Stimulated activated CD4-positive, alpha-beta T cell treated with anti-CD3 and anti-CD28 coated beads, TNF-alpha, amount 100 ng/mL, for 1 hour (primary cell): ENCODE results near the gene DESI1.
"Not testable (repeated sequence)": the region's sequence is repeated elsewhere in the genome, so short reads cannot be mapped to it uniquely, and the experiment has no call there.

Experiments
- DNase-seq, 3 donors: peaks; one replicate each; pipeline ENCODE4 v3.0.0-alpha.2; 2020; ENCODE audit warnings: low read depth in 3 of 3, low spot score in 1 of 3

Gene DESI1

DNA sequence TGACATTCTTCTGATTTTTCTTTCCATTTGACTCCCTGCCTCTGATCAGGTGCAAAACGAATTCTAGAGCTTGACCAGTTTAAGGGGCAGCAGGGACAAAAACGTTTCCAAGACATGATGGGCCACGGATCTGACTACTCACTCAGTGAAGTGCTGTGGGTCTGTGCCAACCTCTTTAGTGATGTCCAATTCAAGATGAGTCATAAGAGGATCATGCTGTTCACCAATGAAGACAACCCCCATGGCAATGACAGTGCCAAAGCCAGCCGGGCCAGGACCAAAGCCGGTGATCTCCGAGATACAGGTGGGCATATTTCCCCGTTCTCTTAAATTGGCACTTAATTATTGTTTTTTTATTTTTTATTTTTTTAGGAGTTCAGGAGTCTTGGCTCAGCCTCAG is 15.6 kb upstream of the DESI1 start:
- no peak for DNase-seq

GRCh38 chr22:41634610-41635009 is 13.8 kb upstream of the DESI1 start:
- DNase-seq = not testable (repeated sequence)

DNA sequence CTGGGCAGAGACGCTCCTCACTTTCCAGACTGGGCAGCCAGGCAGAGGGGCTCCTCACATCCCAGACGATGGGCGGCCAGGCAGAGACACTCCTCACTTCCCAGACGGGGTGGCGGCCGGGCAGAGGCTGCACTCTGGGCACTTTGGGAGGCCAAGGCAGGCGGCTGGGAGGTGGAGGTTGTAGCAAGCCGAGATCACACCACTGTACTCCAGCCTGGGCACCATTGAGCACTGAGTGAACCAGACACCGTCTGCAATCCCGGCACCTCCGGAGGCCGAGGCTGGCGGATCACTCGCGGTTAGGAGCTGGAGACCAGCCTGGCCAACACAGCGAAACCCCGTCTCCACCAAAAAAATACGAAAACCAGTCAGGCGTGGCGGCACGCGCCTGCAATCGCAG is 10.8 kb upstream of the DESI1 start:
- DNase-seq = not testable (repeated sequence)

DNA sequence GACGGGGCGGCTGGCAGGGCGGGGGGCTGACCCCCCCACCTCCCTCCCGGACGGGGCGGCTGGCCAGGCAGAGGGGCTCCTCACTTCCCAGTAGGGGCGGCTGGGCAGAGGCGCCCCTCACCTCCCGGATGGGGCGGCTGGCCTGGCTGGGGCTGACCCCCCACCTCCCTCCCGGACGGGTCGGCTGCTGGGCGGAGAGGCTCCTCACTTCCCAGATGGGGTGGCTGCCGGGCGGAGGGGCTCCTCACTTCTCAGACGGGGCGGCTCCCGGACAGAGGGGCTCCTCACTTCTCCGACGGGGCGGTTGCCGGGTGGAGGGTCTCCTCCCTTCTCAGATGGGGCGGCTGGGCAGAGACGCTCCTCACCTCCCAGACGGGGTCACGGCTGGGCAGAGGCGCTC is 10.3 kb upstream of the DESI1 start:
- not testable (repeated sequence) for DNase-seq

- no peak for DNase-seq
Observed at GRCh38 chr22:41625577-41625976, 4.7 kb upstream of the DESI1 start.

DNA sequence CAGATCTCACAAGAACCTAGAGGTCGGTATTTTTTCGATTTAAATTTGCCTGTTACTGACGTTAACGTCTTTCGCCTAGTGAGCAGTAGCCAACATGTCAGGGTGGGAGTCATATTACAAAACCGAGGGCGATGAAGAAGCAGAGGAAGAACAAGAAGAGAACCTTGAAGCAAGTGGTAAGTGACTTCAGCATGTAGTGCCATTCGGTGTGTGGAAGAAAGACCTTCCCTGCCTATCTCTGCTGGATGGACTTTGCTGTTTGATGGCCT is 1.0 kb upstream of the DESI1 start:
- no peak for DNase-seq

- peak; percentile 100 for DNase-seq
Observed at GRCh38 chr22:41621099-41621910, 462 bp upstream of the DESI1 start, which contains the start of gene XRCC6. Gene XRCC6, plus strand, starts transcription at chr22:41621295. Its CDS starts 710 bp downstream, at chr22:41622005.

GRCh38 chr22:41619979-41620588 is 759 bp downstream of the DESI1 start:
- peak in 2 of 3 donors; percentile 8 to 35 for DNase-seq

GRCh38 chr22:41613456-41613855 is 7.4 kb downstream of the DESI1 start:
- no peak for DNase-seq

GRCh38 chr22:41612603-41613306 is 8.1 kb downstream of the DESI1 start:
- DNase-seq = no peak

- no peak for DNase-seq
Observed at GRCh38 chr22:41608386-41608785, 12.5 kb downstream of the DESI1 start.

DNA sequence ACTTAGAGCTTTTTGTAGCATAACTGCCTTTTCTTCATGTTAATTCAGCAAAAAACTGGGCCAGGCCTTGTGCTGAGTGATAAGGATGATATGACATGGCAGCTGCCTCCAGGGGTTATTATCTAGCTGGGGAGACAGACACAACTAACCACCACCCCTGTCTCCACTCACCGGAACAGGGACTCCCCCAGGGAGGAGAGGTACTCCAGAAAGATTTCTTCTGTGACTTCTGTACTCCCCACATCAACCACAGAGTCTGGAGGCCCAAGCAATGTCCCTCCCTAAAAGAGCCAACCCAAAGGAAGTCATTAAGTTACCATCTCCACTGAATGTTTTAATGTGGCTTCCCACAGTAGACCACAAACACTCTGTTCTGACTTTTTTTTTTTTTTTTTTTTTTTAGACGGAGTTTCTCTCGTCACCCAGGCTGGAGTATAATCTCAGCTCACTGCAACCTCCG is 16.9 kb downstream of the DESI1 start:
- DNase-seq = no peak

DNA sequence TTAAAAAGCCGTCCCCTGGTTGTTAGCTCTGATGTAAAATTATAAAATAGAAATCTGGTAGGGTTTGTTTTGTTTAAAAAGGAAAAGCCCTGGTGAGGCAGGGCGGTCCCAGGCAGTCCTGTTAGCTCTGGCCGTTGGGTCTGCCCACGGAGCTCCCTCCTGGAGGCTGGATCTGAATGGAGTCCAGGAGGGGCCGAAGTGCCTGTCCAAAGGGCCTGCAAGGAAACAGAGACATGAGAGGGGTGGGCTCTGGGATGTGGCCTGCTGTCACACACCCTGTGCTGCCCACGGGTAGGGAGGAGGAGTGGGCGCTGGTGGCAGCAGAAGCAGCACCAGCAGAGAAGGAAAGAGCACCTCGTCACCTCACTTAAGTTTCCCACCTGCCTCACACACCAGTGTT is 19.9 kb downstream of the DESI1 start:
- DNase-seq = no peak

DNA sequence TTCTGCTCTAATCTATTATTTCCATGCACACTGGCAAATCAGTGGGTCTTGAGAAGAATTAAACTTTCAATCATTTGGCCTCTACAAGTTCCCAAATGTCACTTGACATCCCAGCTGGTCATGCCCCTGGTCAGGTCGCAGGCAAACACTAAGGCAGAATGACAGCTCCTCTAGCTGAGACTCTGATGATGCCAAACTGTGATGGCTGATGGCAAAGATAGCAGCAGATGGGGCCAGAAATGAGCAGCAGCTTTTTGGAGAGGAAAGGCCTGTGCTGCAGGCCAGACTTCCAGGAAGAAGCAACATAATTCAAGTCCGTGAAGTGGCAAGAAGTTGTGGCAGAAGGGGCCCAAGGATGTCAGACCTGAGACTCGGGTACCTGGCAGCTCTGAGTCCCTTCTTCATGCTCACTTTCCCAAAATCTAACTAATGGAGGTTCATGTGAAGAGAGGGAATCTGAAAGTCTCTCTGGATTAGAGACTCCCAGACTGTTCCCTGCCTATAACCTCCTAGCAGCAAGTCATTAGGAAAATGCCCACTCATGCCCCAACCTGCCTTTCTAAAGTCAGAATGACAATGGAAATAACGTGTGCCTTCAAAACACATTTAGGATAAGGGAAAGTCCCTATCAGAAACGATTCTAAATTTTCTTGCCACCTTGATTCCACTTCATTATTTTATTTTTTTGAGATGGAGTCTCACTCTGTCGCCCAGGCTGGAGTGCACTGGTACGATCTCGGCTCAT is 21.8 kb downstream of the DESI1 start:
- DNase-seq = no peak

- DNase-seq = no peak
Observed at GRCh38 chr22:41598081-41598480, 22.8 kb downstream of the DESI1 start.

- DNase-seq = no peak
Observed at GRCh38 chr22:41597635-41597953, 23.2 kb downstream of the DESI1 start.

GRCh38 chr22:41596776-41597634 is 23.8 kb downstream of the DESI1 start:
- DNase-seq = peak in 1 of 3 donors; percentile 14

- DNase-seq = no peak
Observed at GRCh38 chr22:41595703-41596102, 25.1 kb downstream of the DESI1 start.

DNA sequence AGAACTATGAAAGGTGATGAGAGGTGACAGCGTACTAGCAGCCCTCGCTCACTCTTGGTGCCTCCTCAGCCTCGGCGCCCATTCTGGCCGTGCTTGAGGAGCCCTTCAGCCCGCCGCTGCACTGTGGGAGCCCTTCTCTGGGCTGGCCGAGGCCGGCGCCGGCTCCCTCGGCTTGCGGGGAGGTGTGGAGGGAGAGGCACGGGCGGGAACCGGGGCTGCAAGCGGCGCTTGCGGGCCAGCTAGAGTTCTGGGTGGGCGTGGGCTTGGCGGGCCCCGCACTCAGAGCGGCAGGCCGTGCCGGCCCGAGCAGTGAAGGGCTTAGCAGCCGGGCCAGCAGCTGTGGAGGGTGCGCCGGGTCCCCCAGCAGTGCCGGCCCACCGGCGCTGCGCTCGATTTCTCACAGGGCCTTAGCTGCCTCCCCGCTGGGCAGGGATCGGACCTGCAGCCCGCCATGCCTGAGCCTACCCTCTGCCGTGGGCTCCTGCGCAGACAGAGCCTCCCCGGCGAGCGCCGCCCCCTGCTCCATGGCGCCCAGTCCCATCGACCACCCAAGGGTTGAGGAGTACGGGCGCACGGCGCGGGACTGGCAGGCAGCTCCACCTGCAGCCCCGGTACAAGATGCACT is 27.4 kb downstream of the DESI1 start:
- not testable (repeated sequence) for DNase-seq
